Measurements from ENCODE around the gene ZBTB20. TPM values are rescaled to one million over a fixed set of nuclear protein-coding genes. Genes with fewer than 3 reads are reported as not detected.

ZBTB20 gene
- total and polyA plus RNA-seq, 2 of the 4 experiments (the other 2 are of a cell fraction) = 0.75 to 14.7 TPM

DNA sequence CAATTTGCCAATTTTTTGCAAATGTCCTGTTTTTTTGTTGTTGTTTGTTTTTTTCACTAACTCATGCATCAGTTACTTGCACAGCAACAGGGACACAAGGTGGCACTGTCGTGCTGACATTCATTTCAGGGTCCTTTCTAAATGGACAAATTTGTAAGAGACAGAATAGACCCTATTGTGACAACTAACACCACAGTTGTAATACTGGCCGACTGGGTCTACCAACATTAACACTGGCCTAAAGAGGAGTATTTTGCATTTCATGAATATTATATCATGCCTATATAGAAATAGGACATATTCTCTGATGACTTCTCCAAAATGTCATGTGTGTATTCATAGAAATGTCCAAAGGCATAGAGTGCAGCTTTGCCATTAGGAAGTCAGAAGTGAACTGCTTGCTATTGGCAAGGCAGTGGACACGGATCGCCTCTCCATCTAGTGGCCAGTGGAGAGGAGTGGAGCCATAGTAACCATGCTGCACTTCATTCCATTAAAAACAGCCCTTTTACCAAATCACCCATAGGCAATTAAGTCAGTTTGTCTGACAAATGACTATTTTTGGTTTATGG is 54.8 kb downstream of the ZBTB20 start:
- Histone ChIP-seq H3K9me1 (ENCODE audit: insufficient read depth, low read length) (no peaks in the 10 kb centered on the region), H3K36me3 (ENCODE audit: control insufficient read depth, insufficient read depth, low read length) (no peaks in the 10 kb centered on the region), H2AK9ac (replicated peaks; ENCODE audit: low read depth, low read length, poor library complexity) (no peak overlapping the region), H3K4me1 (ENCODE audit: control insufficient read depth, insufficient read depth, low read length) (no peaks in the 10 kb centered on the region), H2BK20ac (ENCODE audit: low read depth, low read length) (no peak overlapping the region), H3K9ac (ENCODE audit: low read depth, low read length) (no peak overlapping the region), H2AK5ac (ENCODE audit: low read depth, low read length) (no peak overlapping the region), H4K5ac (ENCODE audit: low read depth, low read length) (no peak overlapping the region), H3K9me3 (ENCODE audit: control insufficient read depth, insufficient read depth, low read length) (no peaks in the 10 kb centered on the region), H3K23ac (ENCODE audit: low read depth, low read length) (no peak overlapping the region), H4K20me1 (ENCODE audit: insufficient read depth, low read length) (no peaks in the 10 kb centered on the region), H4K8ac (ENCODE audit: low read depth in 2 of 2, low read length in 2 of 2) (no peak overlapping the region), H2BK120ac (ENCODE audit: low read depth, low read length) (no peak overlapping the region), H3K56ac (ENCODE audit: extremely low read depth, insufficient read depth, low read length) (no peak overlapping the region), H4K91ac (ENCODE audit: insufficient read depth, low read depth, low read length) (no peak overlapping the region), H2BK5ac (ENCODE audit: low read depth, low read length, poor library complexity, severe bottlenecking) (no peak overlapping the region), H2AFZ (replicated peaks; ENCODE audit: low read length, poor library complexity) (no peak overlapping the region), H3K14ac (replicated peaks; ENCODE audit: low read depth, low read length) (no peak overlapping the region), H3K27me3 (ENCODE audit: control insufficient read depth, insufficient read depth, low read length) (no peaks in the 10 kb centered on the region), H3K4me3 (ENCODE audit: insufficient read depth, low read depth, low read length) (no peak overlapping the region), H3K27ac (ENCODE audit: insufficient read depth, low read length) (no peak overlapping the region), H3K18ac (ENCODE audit: low read depth, low read length) (no peak overlapping the region), H3K4ac (ENCODE audit: low read depth, low read length) (no peak overlapping the region), H3K79me1 (ENCODE audit: low read depth in 1 of 2, low read length in 2 of 2) (no peaks in the 10 kb centered on the region), H3K4me2 (ENCODE audit: low read depth, low read length) (no peak overlapping the region), H2BK15ac (ENCODE audit: low read depth, low read length) (no peak overlapping the region)
- ChIA-PET POLR2A (ENCODE audit: unreplicated experiment) (no interaction called here), CTCF (interaction anchor here (0.8 to 1.4 kb wide), 11 partner anchors 9 to 730 kb away, joined by 3 to 7 read pairs (median 3); no protein-coding TSS in a partner anchor)
- intact Hi-C loops (cut with micrococcal nuclease) = loop anchor here (1.0 to 10.0 kb wide), 5 partner anchors 52 to 710 kb away; no protein-coding TSS in a partner anchor
- dilution Hi-C loops (cut with HindIII; ENCODE audit: low sequenced_read_pairs, unreplicated experiment) = no loop called here
- ATAC-seq (ENCODE audit: low read depth) (peak; percentile 100), DNase-seq (peak; percentile 69)
- in situ Hi-C loops (cut with MboI; ENCODE audit: low sequenced_read_pairs) = loop anchor here (10.0 kb wide), 1 partner anchor 258 kb away; no protein-coding TSS in a partner anchor
- no CpG with 5 or more reads among the region's 4 CpGs for WGBS, 2 experiments (ENCODE audit: extremely low coverage in 2 of 2, insufficient read length in 1 of 2)
- no TSS peak for BruUV-seq (replicated peaks)
- TF ChIP-seq MXI1 (IDR thresholded peaks at IDR 0.05; ENCODE audit: borderline replicate concordance, low read depth, low read length) (no peak), RAD21 (IDR thresholded peaks at IDR 0.05; ENCODE audit: low read length) (peak; percentile 81), SMC3 (IDR thresholded peaks at IDR 0.05; ENCODE audit: low read depth, low read length) (peak; percentile 81)
- TF ChIP-seq, protein P1, sequence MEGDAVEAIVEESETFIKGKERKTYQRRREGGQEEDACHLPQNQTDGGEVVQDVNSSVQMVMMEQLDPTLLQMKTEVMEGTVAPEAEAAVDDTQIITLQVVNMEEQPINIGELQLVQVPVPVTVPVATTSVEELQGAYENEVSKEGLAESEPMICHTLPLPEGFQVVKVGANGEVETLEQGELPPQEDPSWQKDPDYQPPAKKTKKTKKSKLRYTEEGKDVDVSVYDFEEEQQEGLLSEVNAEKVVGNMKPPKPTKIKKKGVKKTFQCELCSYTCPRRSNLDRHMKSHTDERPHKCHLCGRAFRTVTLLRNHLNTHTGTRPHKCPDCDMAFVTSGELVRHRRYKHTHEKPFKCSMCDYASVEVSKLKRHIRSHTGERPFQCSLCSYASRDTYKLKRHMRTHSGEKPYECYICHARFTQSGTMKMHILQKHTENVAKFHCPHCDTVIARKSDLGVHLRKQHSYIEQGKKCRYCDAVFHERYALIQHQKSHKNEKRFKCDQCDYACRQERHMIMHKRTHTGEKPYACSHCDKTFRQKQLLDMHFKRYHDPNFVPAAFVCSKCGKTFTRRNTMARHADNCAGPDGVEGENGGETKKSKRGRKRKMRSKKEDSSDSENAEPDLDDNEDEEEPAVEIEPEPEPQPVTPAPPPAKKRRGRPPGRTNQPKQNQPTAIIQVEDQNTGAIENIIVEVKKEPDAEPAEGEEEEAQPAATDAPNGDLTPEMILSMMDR (conservative IDR thresholded peaks at IDR 0.05; ENCODE audit: low read depth, low read length) = peak; percentile 82
- TF ChIP-seq, protein P2, sequence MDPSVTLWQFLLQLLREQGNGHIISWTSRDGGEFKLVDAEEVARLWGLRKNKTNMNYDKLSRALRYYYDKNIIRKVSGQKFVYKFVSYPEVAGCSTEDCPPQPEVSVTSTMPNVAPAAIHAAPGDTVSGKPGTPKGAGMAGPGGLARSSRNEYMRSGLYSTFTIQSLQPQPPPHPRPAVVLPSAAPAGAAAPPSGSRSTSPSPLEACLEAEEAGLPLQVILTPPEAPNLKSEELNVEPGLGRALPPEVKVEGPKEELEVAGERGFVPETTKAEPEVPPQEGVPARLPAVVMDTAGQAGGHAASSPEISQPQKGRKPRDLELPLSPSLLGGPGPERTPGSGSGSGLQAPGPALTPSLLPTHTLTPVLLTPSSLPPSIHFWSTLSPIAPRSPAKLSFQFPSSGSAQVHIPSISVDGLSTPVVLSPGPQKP (IDR thresholded peaks at IDR 0.05; ENCODE audit: borderline replicate concordance, low read depth, low read length) = no peak

Measured in IMR-90 (cell line).